ENCODE results near the gene CERS6.

The CERS6 gene

DNA sequence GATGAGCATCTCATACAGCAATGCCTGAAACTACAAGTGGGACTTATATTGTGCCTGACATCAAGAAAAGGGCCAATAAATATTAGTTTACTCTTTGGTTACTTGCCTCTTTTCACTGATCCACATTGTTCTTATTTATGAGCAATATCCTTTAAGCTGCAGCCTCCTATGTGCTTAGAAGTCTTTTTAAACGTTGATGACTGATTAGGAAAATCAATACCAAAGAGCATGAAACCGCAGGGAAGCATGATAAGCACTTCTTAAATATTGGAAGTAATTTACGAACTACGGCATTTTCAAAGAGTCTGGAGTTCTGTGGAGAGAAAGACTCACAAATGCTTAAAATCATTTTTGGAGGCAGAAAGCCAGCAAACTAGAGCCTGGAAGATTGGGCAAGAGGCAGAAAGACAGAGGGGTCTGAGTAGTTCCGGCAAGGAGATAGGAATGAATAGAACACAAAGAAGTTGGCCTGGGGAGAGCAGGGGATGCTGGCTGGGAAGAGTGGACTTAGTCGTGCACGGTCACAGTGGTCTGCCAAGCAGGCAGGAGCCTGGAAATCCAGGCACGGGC, 223.8 kb downstream of the CERS6 start:
- no peak for DNase-seq

- DNase-seq = no peak
Measured at GRCh38 chr2:168683996-168684395, 227.9 kb downstream of the CERS6 start.

- no peak for DNase-seq
Measured at GRCh38 chr2:168684921-168685599, 229.0 kb downstream of the CERS6 start.

DNA sequence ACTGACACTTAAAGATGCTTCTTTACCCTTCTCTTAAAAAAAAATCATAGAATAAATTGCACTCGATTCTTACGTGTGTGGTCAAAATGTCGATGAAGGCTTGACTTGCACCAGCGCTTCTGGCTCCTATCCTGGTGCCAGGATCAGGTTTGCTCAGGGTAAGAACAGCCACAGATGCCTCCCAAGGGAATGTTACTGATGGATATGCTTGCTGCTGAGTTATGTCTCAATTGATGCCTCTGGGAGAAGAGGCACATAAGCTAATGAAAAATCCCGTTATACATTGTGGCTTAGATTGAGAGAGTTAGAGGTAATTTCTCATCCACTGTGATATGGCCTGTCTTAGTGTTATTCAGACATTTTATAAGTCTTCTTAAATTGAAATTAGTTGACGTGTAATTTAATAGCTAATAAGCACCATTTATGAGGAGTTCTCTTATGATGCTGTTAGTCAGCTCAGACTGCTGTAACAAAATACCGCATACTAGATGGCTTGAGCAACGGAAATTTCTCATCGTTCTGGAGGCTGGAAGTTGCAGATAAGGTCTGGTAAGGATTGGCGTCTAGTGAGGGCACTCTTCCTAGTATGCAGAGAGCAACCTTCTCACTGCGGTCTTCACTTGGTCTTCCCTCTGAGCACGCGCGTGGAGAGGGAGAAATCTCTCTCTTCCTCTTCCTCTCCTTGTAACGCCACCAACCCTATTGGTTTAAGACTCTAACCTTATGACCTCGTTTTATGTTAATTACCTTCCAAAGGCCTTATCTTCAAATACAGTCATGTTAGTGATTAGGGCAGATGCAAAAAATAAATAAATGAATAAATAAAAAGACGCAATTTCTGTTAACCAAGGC, 229.8 kb downstream of the CERS6 start:
- DNase-seq = no peak

GRCh38 chr2:168686452-168687191, 230.6 kb downstream of the CERS6 start:
- DNase-seq = no peak

DNA sequence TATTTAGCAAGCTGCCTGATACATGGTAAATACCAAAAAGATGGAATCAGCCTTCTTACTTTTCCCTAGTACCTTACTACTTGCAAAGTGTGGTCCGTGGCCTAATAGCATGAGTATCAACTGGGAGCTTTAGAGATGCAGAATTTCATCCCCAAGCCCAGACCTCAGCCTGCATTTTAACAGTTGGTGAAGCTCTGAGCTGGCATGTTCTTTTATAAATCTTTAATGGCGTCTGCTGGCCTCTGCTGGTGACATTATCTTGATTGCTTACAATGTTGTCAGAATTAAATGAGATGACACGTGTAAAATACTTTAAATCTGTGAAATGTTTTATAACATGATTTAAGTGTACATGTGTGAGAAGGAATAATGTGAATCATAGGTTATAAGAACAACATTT, 231.2 kb downstream of the CERS6 start:
- DNase-seq = peak; percentile 0

- no peak for DNase-seq
Measured at GRCh38 chr2:168690381-168690885, 234.4 kb downstream of the CERS6 start.

GRCh38 chr2:168691221-168691620, 235.1 kb downstream of the CERS6 start:
- DNase-seq = no peak

DNA sequence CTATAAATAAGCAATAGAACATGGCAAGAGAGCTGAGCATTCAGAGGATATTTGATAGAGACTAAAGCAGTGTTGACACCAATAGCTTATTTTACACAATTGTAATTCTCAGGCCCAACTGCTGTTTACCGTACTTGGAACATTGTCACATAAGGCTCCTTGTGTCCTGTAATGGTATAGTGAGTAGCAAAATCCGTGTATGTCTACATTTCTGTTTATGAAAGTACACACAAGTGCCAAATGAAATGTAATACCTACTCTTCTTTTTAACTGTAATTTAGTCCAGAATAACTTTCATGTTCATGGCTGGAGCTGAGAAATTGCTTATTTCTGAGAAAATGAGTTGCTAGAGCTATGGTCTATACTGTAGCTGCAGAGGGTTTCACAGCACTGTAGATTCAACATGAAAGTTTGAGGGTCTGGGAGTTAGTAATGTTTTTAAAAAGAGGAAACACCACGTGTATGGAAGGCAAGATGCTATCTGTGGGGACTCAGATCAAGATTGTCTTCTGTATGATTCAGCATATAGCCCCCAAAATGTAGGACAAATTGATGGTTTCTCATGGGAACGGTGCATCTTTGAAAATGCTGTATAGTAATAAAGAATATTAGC, 236.2 kb downstream of the CERS6 start:
- DNase-seq = no peak

- DNase-seq = no peak
Measured at GRCh38 chr2:168694173-168694572, 238.1 kb downstream of the CERS6 start.

DNA sequence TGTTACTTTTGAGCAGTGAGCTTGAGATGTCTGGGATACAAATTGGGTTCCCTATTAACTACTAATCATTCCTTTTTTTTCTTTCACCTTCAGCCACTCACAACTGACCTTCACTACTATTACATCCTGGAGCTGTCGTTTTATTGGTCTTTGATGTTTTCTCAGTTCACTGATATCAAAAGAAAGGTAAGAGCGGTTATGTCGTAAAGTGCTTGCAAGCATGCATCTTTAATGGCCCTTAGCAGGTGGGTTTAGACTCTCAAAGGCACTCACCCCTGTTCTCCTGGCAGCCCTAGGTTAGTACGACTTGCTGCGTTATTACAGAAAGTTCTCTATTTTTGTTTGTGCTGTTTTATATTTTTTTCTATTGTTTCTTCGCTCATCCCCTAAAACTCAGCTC, 238.8 kb downstream of the CERS6 start:
- no peak for DNase-seq

- DNase-seq = no peak
Measured at GRCh38 chr2:168697668-168698121, 241.6 kb downstream of the CERS6 start.

DNA sequence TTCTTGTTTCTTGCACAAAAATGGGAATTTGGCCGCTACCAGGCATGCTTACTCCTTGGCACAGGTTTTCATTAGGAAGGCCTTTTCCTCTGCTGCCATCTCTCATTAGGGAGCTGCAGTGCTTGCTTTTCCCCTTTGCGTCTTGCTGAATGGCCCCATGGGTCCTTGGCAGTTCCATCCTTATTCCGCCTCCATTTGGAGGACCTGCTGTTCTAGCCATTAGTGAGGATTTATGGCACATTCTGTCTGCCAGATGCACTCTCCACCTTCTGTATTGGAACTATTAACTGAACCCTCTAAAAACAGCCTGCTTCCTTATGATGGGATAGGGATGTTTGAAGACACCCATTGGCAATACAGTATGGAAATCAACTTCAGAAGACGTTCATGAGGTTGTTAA, 242.9 kb downstream of the CERS6 start:
- no peak for DNase-seq

GRCh38 chr2:168699844-168700417, 243.9 kb downstream of the CERS6 start:
- no peak for DNase-seq

DNA sequence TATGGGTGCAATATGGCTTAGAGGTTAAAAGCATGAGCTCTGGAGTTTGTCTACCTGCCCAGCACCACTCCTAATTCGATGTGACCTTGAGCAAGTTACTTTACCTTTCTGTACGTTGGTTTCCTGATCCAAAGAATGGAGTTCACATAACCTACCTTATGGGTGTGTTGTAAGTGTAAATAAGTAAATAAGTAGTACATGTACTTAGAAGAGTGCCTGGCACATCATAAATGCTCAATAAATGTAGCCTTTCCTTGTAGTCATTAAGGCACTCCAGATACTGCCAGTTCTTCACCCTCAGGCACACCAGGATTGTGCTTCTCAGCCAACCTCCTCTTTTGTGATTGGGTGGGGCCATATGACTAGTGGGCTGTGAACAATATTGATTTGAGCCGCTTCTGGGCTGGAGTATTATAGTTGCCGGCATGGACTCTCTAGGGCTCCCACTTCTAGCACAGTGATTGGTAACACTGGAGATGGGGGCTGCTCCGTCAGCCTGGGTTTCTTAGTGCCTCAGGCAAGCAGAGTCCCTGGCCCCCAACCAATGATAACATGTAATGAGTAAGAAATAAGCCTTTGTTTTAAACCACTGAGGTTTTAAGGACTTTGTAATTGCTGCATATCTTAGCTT, 244.7 kb downstream of the CERS6 start:
- DNase-seq = no peak

- no peak for DNase-seq
Measured at GRCh38 chr2:168702579-168702978, 246.5 kb downstream of the CERS6 start.

DNA sequence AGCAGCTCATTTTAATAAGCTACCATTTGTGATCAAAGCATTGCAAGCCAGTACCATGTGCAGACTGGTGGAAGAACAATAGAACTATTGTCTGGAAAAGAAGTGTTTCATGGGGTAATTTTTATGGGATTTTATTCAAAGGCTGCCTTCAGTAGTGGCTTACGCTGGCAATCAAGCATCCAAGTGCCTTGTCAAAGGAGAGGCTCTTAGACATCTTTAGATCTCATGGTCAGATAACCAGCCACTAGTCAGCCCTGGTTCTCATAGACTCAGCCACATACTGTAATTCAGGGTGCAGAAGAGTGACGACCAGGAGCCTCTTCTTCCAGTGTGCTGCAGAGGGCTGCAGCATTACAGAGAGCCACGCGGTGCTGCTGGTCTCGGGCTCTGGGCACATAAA, 247.9 kb downstream of the CERS6 start:
- no peak for DNase-seq

DNA sequence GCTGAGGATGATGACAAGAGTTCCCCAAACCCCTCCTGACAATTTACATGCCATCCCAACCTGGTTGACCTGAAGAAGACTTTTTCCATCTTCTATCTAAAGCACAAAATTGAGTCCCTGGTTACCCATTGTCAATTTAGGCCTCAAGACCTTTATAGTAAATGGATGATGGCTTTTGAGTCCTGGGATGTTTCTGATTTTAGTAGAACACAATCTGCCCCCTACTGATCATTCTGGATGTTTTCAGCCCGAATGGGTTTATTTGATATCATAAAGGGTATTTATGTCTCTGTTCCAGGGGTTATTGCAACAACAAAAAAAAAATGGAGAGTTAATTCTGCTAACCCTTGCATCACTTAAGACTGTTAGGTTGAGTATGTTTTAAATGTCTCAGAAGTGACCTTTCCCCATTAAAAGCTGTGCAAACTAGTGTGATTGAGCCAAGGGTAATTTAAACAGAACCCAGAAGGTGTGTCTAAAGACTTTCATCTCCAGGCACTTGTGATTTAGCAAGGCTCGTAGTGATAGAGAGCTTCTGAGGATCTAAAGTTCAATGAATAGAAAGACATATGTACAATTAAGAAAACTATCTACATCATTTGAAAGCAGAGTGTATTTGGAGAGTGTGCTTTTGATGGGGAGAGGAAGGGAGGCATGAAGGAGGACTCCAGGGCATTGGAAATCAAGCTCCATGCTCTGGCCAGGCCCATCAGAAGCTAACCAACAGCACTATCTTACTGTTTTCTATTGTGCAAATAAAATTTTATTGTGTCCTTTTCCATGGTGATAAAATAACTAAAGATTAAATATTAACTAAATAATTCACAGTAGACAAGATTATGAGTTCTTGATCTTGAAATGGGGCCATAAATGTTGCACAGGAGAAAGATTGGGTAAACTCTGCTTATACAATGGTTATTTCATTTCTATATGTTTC, 249.7 kb downstream of the CERS6 start:
- DNase-seq = no peak

DNA sequence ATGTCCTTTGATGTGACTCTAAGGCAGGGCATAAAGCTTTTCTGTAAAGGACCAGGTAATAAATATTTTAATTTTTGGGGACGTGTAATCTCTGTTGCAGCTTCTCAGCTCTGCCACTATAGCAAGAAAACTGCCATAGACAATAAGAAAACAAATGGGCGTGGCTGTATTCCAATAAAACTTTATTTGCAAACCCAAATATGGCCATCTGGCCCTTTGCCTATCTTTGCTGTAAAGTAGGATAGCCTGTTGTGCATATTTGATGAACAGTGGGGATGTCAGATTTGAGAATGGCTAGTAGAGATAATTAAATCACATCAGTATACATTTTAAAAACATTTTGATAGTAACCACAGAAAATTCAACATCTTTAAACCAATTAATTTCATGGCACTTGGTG, 250.7 kb downstream of the CERS6 start:
- DNase-seq = no peak

GRCh38 chr2:168708080-168708479, 252.0 kb downstream of the CERS6 start:
- DNase-seq = no peak

Data from effector CD8-positive, alpha-beta T cell (primary cell).